Stimulated activated CD4-positive, alpha-beta T cell treated with anti-CD3 and anti-CD28 coated beads, Interleukin-2, amount 100 ng/mL, for 4 hours (primary cell): ENCODE measurements around the gene TNK1.

Experiments
- DNase-seq: peaks from one replicate; pipeline ENCODE4 v3.0.0-alpha.2; 2020; ENCODE audit warnings: low read depth

Gene TNK1

GRCh38 chr17:7391307-7391706 lies 10.4 kb downstream of the TNK1 start:
- no peak for DNase-seq

- no peak for DNase-seq
These were observed 12.1 kb downstream of the TNK1 start for GRCh38 chr17:7392696-7393612.

- peak; percentile 42 for DNase-seq
These were observed 12.9 kb downstream of the TNK1 start for GRCh38 chr17:7393613-7394451.

- peak; percentile 67 for DNase-seq
These were observed 13.7 kb downstream of the TNK1 start, which contains the start of gene PLSCR3 for GRCh38 chr17:7394452-7395191. Gene PLSCR3, minus strand, starts transcription at chr17:7394525. Its CDS starts 415 bp downstream, at chr17:7394110.

- DNase-seq = no peak
These were observed 15.3 kb downstream of the TNK1 start for GRCh38 chr17:7396147-7396546.

- no peak for DNase-seq
These were observed 17.7 kb downstream of the TNK1 start for GRCh38 chr17:7398612-7399011.

GRCh38 chr17:7403043-7403726 lies 22.3 kb downstream of the TNK1 start:
- no peak for DNase-seq

GRCh38 chr17:7403727-7403976 lies 22.8 kb downstream of the TNK1 start:
- DNase-seq = no peak

GRCh38 chr17:7403977-7404736 lies 23.3 kb downstream of the TNK1 start, which contains the start of gene TMEM256:
Gene TMEM256, minus strand, starts transcription at chr17:7404097. Its CDS starts 13 bp downstream, at chr17:7404084.
- DNase-seq = peak; percentile 91

- DNase-seq = peak; percentile 65
These were observed 24.0 kb downstream of the TNK1 start for GRCh38 chr17:7404737-7405349.

GRCh38 chr17:7405350-7406234 lies 24.7 kb downstream of the TNK1 start:
- no peak for DNase-seq

- no peak for DNase-seq
These were observed 25.4 kb downstream of the TNK1 start for GRCh38 chr17:7406235-7406825.

- no peak for DNase-seq
These were observed 26.2 kb downstream of the TNK1 start for GRCh38 chr17:7407082-7407481.

- no peak for DNase-seq
These were observed 26.8 kb downstream of the TNK1 start, which contains the start of gene NLGN2 for GRCh38 chr17:7407485-7408251. Gene NLGN2, plus strand, starts transcription at chr17:7407845. Its CDS starts 411 bp downstream, at chr17:7408256.

GRCh38 chr17:7408252-7408727 lies 27.4 kb downstream of the TNK1 start:
- no peak for DNase-seq

- DNase-seq = no peak
These were observed 28.0 kb downstream of the TNK1 start for GRCh38 chr17:7408863-7409262.

GRCh38 chr17:7409716-7410115 lies 28.8 kb downstream of the TNK1 start:
- no peak for DNase-seq
